Mucosa of descending colon (tissue), 3 donors: ENCODE measurements around the gene RNF41. TPM values are rescaled to one million over a fixed set of nuclear protein-coding genes. Genes with fewer than 3 reads are reported as not detected.

ENCODE experiments used
- ATAC-seq: fragments of 200-7000 bp; cut with Tn5 transposase; one replicate; pipeline ENCODE4 v1.9.1; 2020; ENCODE audit warnings: mild to moderate bottlenecking, moderate library complexity
- DNase-seq, 3 donors: peaks; one replicate each; pipeline ENCODE4 v3.0.0-alpha.2; 2020
- H3K36me3 ChIP-seq: fragments of 200-600 bp; one replicate; pipeline ENCODE4 v1.8.0; 2021; ENCODE audit warnings: low read depth, mild to moderate bottlenecking
- H3K4me1 ChIP-seq: fragments of 200-600 bp; one replicate; pipeline ENCODE4 v1.8.0; 2021; ENCODE audit warnings: low read depth, mild to moderate bottlenecking
- H3K4me3 ChIP-seq: fragments of 200-600 bp; one replicate; pipeline ENCODE4 v1.8.0; 2021; ENCODE audit warnings: mild to moderate bottlenecking
- H3K9me3 ChIP-seq: fragments of 200-600 bp; one replicate; pipeline ENCODE4 v1.8.0; 2021; ENCODE audit warnings: mild to moderate bottlenecking
- intact Hi-C, 2 donors: fragments of 100-400 bp; cut with DNase I in 1 of 2; cut with micrococcal nuclease in 1 of 2; formaldehyde crosslinking; loops; one replicate each; pipeline versions ENCODE4 v1.11.0 to v1.11.1; 2022; cut with DNase I, micrococcal nuclease
- total RNA-seq, 3 donors: library from RNA; stranded (reverse); fragmentation: NEBNext Ultra II Directional in 2 of 3; extraction: Animal tissue kit (Norgen Biotek cat#: 25700) in 2 of 3; gene quantifications; one replicate each; pipeline versions ENCODE4 v1.2.1 to v1.2.4, GENCODE V29; 2021 to 2023
- TF ChIP-seq, protein P1 (sequence below): fragments of 200-600 bp; IDR thresholded peaks from one replicate; pipeline ENCODE4 v1.8.0; 2022; ENCODE audit warnings: antibody characterized with exemption, mild to moderate bottlenecking
- donor health status: DM: no; HTN: no; CAD: no; lungs with moderate emphysema.
- donor health status: DM: no; HTN: no; CAD: no.
- donor health status: DM: no; HTN: yes; CAD: no.

The RNF41 gene
- total RNA-seq, 3 donors from 2014 or later, result 30.4 to 51.5 (median 32.1) TPM

DNA sequence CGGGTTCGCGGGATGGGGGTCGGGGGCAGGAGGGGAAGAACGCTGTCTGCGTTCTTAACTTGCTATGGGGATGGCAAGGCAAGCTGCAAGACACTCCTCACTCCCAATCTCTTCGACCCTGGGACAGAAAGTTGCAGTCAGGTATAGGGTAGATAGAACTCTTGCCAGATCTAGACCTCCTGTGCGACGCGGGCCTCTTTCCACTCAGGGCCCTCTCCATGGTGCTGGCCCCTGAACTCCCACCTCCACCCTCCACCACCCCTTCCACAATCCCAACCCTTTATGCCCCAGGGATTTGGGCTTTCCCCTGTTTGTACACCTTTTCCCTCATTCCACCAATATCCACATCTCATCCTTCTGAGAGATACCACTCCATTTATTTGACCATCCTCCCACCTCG lies 3.2 kb upstream of the RNF41 start:
- intact Hi-C loops, result no loop called here
- H3K36me3 ChIP-seq, result peaks cover 4% of the 10 kb centered on the region
- ATAC-seq (no peak), DNase-seq (no peak)
- H3K4me3 ChIP-seq, result no peak overlapping the region
- TF ChIP-seq, protein P1, sequence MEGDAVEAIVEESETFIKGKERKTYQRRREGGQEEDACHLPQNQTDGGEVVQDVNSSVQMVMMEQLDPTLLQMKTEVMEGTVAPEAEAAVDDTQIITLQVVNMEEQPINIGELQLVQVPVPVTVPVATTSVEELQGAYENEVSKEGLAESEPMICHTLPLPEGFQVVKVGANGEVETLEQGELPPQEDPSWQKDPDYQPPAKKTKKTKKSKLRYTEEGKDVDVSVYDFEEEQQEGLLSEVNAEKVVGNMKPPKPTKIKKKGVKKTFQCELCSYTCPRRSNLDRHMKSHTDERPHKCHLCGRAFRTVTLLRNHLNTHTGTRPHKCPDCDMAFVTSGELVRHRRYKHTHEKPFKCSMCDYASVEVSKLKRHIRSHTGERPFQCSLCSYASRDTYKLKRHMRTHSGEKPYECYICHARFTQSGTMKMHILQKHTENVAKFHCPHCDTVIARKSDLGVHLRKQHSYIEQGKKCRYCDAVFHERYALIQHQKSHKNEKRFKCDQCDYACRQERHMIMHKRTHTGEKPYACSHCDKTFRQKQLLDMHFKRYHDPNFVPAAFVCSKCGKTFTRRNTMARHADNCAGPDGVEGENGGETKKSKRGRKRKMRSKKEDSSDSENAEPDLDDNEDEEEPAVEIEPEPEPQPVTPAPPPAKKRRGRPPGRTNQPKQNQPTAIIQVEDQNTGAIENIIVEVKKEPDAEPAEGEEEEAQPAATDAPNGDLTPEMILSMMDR, result no peak
- no peaks in the 10 kb centered on the region for H3K9me3 ChIP-seq
- peaks cover 25% of the 10 kb centered on the region for H3K4me1 ChIP-seq

DNA sequence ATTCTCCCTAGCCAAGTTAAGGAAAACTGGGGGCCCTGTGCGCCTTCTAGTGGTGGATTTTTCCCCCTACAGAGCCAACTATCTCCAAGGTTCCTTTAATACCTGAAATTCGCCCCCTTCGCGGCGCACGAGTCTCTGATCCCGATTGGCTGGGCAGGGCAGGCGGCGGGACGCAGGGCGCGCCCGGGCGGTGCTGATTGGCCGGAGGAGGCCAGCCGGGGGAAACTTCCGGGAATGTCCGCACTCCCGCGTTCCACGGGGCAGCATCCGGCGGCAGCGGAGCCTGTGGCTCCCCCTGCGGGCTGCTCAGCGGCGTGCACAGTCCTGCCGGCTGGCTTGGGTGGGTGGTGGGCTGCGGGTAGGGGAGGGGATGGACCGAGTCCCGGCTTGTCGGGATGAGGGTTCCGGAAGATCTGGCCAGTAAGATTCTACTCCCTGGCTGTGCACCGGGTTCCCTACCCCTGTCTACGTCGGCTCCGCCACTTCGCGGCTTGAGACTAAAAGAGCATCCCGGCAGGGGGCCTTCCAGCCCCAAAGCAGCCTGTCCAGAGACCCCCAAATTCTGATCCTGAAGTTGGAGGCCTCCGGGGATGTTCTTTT lies 2.5 kb upstream of the RNF41 start, which contains the start of gene NABP2:
Gene NABP2 (plus strand): TSS at position 241 of the 600 bp plus-strand sequence. CDS start 515 bp downstream, outside the sequence.
- Histone ChIP-seq H3K4me1 (peaks cover 27% of the 10 kb centered on the region), H3K9me3 (no peaks in the 10 kb centered on the region), H3K4me3 (peak within 1 kb of the TSS; percentile 27), H3K36me3 (peaks cover 4% of the 10 kb centered on the region)
- intact Hi-C loops, result no loop called here
- DNase-seq (peak; percentile 98), ATAC-seq (peak; percentile 85)
- TF ChIP-seq, protein P1, result peak; percentile 87

DNA sequence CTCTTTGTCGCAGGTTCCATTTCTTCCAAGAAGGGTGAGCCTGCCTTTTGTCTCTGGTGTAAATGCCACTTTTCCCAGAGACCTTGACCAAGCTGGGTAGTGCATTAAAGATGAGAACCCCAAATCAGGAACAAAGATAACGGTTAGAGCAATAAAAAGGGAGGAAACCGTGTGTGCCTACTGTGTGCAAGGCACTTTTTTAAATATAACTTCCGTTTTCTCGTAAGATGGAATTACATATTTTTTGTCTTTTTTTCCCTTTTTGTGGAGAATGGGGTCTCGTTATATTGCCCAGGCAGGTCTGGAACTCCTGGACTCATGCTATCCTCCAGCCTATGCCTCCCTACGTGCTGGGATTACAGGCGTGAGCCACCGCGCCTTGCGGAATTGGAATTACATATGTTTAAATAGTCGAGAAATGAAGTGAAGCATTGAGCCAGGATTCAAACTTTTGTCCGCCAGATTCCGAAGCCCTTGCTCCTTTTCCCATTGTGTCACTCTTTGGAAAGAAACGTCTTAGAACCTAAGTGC lies 1.9 kb upstream of the RNF41 start:
- intact Hi-C loops, result no loop called here
- Histone ChIP-seq H3K4me3 (no peak overlapping the region), H3K4me1 (peaks cover 27% of the 10 kb centered on the region), H3K36me3 (peaks cover 4% of the 10 kb centered on the region), H3K9me3 (no peaks in the 10 kb centered on the region)
- ATAC-seq, result peak; percentile 0
- no peak for DNase-seq
- TF ChIP-seq, protein P1, result no peak

DNA sequence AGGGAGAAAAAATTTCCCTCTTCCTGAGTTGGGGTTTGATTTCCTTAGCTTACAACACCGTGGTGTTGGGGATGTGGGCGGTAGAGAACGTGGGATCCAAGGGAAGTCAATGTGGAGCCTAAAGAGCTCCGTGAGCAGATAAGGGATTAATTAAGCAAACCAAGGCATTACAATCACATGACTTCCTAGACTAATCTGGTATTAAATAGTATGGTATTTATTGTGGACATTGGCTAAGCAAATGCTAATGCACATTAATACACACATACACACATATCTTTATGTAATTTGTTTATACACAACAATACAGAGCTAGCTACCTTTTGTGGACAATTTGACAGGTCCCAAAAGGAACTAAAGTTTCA lies 791 bp upstream of the RNF41 start:
- TF ChIP-seq, protein P1, result no peak
- peaks cover 27% of the 10 kb centered on the region for H3K4me1 ChIP-seq
- ATAC-seq, result no peak

DNA sequence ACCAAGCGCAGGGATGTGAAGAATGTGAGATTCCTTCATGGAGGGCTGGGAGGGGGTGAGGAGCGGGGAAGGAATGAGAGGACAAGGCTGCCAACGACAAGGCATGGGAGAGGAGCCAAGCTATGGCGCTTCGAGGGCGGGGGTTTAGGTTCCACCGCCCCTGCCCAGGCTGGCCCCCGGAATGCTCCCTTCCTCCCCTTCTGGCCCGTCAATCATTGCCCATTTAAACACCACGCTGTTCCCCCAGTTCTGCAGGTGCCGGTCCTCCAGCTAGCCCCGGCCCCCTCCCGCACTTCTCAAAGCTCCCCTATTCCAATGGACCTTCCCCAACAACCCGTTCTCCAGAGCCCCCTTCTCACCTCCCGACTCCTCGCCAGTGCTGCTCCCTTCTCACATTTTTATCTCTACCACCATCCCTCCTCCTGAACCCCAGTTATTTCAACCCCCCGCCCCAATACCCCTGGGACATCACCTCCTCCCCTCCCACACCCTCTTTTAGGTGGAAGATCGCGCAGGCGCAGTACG lies 428 bp downstream of the RNF41 start:
- ATAC-seq (peak; percentile 2), DNase-seq (peak; percentile 45 to 67 (median 63))
- intact Hi-C loops, result no loop called here
- Histone ChIP-seq H3K36me3 (peaks cover 4% of the 10 kb centered on the region), H3K4me1 (peaks cover 27% of the 10 kb centered on the region), H3K9me3 (no peaks in the 10 kb centered on the region), H3K4me3 (peak overlapping the region; percentile 54)
- TF ChIP-seq, protein P1, result no peak

More for the DNA sequence above, 791 bp upstream of the RNF41 start:
- intact Hi-C loops, result no loop called here
- Histone ChIP-seq H3K4me3 (no peak overlapping the region), H3K36me3 (peaks cover 4% of the 10 kb centered on the region), H3K9me3 (no peaks in the 10 kb centered on the region)
- DNase-seq, result no peak
